GM19397 (cell line): ENCODE results near the gene TMEM178B.

ENCODE experiments used
- ATAC-seq: cut with Tn5 transposase; IDR thresholded peaks from one replicate; pipeline ENCODE4 v1.9.1; 2021; ENCODE audit warnings: mild to moderate bottlenecking, moderate library complexity; ENCODE audit not compliant: unreplicated experiment

The TMEM178B gene

DNA sequence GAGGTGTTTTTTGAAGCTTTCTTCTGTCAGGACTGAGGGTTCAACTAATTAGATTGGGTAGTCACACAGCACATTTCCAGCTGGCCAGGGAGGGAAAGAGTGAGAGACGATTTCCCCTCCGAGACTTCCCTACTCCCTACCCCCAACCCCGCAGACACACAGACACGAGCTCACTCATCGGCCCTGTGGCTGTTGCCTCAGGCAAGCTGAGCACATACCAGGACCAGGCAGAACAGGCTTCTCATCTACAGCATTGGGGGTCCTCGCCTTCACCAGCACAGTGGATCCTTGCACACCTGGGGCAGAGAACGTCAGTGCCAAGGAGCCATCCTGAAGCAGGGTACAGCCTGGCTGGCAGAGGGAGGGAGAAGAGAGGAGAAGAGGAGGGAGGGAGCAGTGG is 144.1 kb downstream of the TMEM178B start:
- ATAC-seq: no peak

DNA sequence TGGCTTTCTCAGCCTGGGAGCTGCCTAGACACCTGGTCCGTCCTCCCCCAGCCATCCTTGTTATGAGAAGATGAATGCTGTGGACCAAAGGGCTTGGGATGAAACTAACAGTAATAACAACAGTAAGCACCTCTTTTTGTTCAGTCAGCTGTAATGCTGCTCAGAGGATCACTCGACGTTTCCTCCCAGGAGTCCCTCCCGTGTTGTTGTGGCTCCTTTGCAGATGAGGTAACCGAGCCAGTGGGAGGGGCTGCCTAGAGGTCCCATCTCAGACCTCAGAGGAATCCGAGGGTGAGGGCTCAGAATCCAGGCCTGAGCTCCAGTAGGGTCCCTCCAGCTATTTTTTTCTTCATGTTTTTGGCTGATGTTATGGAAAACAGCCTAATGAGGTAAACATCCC is 145.1 kb downstream of the TMEM178B start:
- ATAC-seq: no peak

DNA sequence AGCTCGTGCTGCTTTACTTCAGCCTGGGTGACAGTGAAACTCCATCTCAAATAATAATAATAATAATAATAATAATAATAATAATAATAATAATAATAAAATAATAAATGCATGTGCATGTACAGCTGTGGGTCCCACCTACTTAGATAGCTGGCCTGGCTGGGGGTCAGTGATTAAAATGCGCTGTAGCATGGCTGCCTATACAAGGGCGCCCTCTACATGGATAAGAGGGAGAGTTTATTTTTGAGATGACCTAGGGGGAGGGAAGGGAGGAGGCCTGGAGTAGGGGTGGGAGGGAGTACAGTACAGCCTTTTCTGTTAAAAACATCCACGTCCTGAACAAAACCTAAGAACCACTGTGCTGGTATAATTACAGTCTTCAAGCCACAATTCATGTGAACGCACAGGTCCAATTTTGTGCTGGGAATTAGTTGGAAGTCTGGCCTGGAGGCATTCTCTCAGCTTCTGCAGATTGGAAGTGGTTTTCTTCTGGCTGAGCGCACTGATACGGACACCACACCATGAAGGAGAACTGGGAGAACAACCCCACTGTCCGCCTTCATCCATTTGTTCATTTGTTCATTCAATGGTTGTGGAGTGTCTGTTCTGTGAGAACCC is 146.5 kb downstream of the TMEM178B start:
- ATAC-seq: no peak

DNA sequence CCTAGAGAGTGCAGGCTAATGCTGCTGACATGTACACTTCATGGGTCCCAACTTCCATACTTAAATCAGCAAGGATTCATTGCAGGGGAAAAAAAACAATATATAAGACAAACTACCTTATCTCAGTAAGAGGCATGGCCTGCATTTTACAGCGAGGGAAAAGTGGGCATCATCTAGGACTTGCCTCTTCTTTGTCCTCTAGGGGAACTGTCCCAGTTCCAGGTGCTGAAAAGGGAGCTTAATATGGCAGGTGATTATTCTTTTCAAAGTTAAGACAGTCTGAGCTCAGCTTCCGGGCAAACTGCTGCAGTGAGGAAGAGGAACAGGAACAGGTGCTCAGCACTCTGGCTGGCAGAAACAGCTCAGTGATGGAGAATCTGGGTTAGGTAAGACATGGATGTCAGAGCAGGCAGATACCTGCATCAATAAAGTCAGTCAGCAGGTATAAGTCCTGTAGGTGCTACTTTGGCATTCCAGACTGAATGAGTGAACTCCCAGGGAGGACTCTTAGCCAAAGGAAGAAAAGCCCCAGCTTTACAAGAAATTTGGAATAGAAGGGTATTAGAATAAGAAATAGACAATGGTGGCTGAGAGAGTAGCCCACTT is 147.2 kb downstream of the TMEM178B start:
- ATAC-seq: no peak

DNA sequence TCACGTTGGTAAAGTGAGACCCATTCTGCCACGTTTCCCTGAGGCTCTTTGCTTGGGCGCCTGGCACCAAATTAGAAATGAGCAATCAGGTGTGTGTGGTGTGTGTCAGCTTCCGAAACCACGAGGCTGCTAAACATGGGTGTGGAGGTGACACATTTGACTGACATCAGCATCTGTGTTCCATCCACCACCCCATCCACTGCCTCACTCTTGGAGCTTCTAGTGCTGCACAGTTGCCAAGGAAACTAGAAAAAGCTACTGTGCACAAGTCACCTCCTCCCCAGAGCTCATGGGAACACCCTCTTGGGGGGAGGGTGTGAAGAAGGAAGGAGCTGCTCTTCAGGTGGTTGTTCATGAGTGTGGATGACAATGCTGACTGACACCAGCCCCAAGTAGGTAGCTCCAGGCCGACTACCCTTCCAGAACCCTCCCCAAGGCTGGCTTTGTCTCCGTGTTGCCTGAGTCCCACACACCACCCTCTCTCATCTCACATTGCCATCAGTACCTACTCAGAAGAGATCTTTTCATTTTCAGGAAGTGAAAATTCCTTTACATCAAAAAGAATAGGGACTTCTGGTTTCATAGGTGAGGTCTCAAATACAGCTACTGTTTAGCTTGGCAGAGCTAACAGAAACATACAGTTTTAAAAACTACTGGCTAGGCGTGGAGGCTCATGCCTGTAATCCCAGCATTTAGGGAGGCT is 152.2 kb downstream of the TMEM178B start:
- ATAC-seq: no peak

DNA sequence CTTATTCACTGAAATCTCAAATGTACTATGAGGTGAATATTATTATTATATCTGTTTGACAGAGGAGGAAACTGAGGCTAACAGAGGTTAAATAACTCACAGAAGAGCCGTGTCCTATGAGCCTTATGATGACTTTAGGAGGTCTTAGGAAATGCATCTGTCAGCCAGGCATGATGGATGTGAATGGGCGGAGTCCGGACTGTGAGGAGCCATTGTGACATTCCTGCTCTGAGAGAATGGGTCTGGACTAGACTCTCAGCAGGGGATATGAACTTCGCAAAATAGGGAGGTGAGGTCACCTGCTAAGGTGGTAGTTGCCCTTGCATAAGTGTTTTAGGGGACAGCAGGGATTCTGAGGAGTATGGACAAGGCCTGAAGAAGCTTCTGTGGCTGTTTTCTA is 153.6 kb downstream of the TMEM178B start:
- no peak for ATAC-seq

DNA sequence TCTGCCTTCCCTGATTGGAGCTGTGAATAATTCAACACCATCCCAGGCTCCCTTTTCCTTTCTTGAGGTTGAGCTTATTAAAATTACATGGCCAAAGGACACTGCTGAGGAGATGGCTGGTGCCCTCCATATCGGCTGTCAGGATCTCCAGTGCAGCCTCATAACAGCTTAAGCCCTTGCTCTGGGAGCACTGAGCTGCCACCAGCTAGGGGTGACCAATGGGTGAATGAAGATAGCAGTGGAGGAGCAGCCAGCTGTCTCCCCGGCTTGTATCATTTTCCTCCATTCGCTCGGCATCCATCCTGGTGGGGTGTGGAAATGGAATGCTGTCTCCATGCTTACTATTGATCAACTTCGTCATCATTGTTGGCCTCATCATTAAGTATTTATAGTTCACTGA is 154.6 kb downstream of the TMEM178B start:
- ATAC-seq: no peak

DNA sequence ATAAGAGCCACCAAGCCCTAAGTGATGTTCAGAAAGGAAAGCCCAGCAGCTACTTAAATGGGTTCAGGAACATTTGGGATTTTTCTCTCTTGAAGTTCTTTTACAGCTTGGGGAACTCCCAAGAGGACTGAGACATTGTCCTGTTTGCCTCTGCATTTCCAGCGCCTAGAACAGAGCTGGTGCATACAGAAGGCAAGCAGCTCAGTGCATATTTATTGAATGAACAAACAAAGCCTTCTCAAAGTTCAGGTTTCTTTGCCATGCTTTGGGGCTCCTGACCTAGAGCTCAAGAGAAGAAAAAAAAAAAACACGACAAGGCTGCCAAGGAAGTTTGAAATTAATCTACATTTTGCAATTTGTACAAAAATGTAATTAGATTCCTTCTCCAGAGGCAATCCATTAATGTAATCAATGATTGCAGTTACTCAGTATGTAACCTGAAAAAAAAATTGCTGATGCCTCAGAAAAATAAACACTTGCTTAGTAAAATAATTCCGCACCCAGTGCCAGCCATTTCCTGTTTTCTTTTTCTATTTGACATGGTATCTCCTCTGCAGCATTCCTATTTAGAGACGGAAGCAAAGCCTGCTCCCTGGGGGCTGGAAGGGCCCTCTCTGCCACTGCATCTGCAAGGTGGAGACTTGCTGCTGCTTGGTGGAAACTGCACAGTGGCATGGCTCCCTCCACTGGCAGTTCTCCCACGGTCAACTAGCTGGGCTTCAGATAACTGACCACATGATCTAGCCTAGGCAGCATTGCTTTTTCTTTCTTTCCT is 157.3 kb downstream of the TMEM178B start:
- ATAC-seq: no peak

DNA sequence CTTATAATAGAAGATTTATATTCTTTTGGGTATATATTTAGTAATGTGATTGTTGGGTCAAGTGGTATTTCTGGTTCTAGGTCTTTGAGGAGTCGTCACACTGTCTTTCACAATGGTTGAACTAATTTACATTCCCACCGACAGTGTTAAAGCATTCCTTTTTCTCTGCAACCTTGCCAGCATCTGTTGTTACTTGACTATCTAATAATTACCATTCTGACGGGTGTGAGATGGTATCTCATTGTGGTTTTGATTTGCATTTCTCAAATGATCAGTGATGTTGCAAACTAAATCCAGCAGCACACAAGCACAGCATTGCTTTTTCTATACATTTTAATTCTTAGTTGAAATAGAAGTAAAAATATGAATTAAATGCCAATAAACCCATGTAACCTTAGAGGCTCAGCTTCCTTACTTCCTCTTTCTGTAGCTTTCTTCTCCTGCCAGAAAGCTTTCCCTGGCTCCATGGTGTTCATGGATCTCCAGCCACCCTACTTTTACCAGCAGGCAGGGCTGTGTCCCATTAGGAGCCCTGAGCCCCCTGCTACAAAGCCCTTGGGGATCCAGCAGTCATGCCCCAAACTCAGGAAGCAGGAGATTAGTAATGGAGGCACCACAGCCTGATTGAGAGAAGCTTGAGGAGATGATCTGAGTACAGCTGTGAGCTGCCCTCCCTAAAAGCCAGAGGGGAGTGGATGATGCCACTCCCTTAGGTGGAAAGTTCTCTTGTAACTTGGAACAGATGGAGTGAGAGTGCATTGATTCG is 158.6 kb downstream of the TMEM178B start:
- no peak for ATAC-seq

DNA sequence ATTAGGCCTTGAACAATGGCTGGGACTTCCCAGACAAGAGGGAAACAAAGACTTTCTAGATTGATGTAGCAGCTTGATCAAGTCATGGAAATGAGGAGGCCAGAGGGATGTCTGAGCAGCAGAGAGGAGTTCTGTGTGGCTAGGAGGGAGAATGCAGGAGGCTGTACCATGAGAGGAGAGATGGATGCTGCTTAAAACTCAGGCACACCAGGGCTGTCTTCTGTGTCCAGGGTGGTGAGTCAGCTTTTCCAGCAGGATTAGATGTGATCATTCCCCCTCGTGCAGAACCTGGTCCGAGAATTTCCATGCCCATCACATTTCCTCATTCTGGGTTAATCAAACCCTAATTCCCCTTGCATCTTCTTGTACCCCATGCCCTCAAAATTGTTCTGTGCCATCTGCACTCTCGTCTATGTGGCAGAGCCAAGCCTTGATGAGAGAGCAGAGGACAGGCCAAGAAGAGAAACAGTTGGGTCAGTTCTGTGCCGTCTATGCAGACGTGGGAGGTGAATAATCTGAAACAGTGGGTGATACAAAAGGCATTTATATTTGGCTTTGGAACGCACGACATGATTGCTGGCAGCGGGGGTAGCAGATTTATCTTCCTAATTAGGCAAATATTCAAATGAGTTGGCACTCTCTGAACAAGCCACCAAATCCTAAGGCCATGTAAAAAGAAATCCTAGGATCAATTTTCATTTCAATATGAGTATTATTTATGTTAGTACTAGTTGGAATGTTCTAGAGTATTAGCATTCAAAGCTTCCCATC is 160.7 kb downstream of the TMEM178B start:
- ATAC-seq: no peak

DNA sequence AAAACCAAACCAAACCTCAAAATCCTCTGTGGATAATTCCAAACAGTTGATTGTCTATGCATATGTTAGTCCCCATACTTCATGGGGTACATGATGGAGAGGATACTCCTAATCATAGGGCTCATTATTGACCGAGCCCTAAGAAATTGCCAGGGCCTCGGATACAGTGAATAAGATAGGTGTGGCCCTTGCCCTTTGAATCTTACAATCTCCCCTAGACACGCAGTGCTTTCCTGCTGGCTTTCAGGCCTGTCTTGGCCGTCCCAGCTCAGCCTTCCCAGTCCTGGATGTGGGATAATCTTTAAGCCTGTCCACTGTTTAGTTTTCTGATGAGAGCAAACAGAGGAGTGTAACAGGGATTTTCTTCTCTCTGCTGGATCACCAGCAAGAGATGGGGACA is 161.8 kb downstream of the TMEM178B start:
- ATAC-seq: no peak

DNA sequence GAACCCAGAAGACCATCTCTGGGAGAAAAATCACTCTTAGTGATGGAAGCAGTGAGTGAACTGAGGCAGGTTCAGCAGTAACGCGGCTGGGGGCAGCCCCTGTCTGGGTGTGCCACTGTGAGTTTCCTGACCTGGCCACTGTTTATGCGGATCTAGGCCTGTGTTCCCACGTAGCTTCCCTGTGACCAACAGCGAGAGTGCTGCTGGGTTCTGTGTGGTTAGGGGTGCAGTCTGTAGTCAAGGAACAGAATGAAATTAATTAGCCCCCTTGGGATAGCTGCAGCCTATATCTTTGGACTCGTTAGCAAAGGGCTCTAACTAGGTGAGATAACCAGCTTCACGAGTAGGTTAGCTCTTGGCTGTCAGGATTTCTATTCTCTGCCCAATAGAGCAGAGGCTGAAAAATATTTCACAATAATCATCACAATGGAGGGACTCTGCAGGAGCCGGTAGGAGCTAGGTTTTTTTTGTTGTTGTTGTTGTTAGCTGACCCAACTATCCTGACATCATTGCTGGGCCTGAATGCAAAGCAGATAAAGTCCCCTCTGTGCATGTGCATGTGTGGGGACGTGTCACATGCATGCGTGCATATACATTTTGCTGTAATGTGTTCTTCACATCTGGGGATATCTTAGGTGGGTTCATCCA is 164.9 kb downstream of the TMEM178B start:
- ATAC-seq: no peak

DNA sequence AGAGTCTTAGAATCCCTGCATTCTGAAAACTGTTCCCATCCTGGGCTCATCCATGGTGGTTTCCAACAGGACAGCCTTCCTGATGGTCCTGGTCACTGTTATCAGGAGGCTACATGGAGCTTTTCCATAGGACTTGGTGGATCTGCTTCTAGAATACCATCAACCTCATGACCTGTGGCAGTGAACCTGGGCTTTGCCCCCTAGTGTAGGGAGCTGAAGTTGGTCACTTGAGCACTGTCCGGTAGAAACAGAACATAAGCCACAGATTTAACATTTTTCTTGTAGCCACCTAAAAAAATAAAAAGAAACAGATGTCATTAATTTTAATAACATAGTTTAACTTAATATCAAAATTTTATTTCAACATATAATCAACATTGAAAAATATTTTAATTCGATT is 165.8 kb downstream of the TMEM178B start:
- no peak for ATAC-seq

DNA sequence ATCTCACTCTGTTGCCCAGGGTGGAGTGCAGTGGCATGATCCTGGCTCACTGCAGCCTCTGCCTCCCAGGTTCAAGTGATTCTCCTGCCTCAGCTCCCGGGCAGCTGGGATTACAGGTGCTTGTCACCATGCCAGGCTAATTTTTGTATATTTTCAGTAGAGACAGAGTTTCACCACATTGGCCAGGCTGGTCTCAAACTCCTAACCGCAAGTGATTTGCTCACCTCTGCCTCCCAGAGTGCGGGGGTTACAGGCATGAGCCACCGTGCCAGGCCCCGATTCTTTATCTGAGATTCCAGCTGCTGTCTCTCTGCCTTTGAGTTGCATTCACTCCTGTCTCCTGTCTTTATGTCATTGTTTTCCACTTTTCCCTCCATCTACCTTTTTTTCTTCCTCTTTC is 168.7 kb downstream of the TMEM178B start:
- no peak for ATAC-seq

DNA sequence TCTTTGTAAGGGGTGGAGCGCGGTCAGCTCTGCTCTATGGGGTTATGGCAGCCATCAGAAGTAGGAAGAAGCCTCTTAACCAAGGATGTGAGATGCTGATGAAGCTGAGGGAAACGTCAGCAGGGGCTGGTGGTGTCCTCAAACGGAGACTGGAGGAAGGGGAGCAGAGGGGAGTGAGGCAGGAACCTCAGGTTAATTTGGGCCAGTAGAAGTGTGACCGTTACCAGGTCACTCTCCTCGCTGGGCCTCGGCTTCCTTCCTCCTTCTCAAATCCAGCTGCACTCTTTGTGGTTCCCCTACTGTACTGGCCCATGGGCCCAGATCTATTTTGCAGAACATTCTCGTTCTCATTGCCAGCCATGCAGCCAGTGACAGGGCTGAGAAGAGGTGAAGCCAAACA is 169.5 kb downstream of the TMEM178B start:
- no peak for ATAC-seq

DNA sequence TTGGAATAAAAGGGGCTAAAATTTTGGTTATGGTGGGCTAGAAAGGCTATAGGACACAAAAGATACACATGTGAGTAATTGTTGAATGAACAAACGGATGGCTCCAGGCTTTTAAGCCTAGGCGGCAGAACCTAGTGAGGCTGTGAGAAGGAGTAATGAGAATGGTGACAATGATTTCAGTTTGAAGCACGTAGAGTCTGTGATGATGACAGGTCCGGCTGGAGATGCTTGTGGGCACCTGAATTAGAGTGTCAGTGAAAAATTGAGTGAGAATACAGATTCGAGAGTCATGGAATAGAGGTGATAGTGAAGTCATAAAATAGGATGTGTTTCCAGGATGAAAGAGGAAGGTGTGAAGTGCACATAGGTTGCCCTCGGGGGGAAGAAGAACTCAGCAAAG is 170.6 kb downstream of the TMEM178B start:
- ATAC-seq: no peak

DNA sequence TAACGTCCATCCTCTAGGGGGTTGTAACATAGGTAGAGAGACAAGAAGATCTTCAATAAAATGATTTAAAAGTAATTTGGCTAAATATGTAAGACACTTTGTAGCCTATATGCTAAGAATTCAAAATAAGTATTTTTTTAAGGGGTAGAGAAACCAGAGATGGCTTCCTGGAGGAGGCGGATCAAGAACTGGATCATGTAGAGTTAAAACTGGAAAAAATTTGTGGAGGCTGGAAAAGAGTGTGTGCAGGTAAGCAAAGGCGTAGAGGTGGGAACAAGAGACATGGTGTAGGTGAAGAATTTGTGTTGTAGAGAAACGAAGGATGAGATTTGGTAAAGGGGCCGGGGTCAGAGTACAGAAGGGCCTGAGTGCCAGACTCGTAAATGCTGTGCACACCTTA is 172.6 kb downstream of the TMEM178B start:
- ATAC-seq: no peak

DNA sequence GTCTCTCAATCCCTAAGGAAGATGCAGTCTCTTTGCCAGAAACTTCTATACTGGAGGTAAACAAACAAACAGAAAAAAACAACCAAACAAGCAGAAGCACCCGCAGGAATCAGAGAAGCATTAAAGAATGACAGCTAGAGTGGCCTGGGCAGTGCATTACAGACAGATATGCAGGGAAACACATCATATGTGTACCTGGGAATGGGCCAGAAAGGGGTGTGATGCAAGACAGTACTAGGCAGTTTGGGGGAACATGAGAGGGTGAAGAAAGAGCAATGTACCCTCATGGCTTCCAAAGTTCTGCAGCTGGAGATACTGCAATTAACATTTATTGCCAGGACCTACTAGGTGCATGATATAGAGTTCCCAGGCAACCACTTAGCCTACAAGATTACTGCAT is 177.3 kb downstream of the TMEM178B start:
- ATAC-seq: no peak

DNA sequence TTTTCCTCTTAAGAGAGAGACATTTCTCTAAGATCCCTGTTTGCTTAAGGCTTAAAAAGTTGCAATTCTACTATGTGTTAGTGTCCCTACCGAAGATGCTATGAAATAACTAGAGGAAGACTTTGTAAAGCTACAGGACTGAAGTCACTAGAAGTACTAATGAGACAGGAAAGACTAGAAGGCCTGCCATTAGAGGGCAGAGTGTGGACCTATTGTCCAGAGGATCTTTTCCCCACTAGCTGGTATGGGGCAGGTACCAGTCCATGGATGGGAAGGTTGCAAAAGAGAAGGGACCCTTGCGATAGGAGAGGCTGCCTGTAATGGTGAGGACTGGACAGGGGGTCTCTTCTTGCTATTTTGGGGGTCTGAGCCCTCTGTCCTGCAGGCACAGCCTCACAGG is 178.1 kb downstream of the TMEM178B start:
- ATAC-seq: no peak

DNA sequence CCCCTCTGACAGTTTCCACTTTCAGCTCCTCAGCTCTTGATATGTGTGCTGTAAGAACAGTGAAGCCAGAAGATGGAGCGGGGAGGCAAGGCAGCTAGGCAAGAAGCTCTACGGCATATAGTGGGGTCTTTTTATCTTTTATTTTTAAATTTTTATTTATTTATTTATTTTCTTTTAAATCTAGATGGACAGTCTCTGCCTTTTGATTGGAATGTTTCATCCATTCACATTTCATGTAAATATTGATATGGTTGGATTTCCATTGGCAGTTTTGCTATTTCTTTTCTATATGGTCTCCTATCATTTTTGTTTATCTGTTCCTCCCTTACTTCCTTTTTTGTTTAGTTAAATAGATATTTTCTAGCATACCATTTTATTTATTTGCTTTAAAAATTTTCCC is 183.7 kb downstream of the TMEM178B start:
- ATAC-seq: no peak
